ENCODE measurements around the gene USP21. TPM values are rescaled to one million over a fixed set of nuclear protein-coding genes. Genes with fewer than 3 reads are reported as not detected.
A peak's percentile ranks its signal among the peaks of the same experiment; 100 is the strongest.
"Not testable (repeated sequence)": the region's sequence is repeated elsewhere in the genome, so short reads cannot be mapped to it uniquely, and the experiment has no call there.

The USP21 gene
- total and polyA plus RNA-seq, 3 donors from 2014 or later, result 45.6 to 51.2 (median 49.5) TPM

- no peak for DNase-seq
- H3K4me1 ChIP-seq, result peaks cover 38% of the 10 kb centered on the region
- no peaks in the 10 kb centered on the region for H3K27me3 ChIP-seq
- no peaks in the 10 kb centered on the region for H3K36me3 ChIP-seq (ENCODE audit: low read depth, missing control alignments)
- intact Hi-C loops (cut with DNase I; ENCODE audit: low total_unique reads), result no loop called here
- no peak overlapping the region for H3K27ac ChIP-seq
- H3K4me3 ChIP-seq, result no peak overlapping the region
- no peaks in the 10 kb centered on the region for H3K9me3 ChIP-seq
- TF ChIP-seq CTCF (IDR thresholded peaks at IDR 0.05) (no peak), POLR2A (IDR thresholded peaks at IDR 0.05) (no peak)
- WGBS, 2 donors, result 84 to 86% methylated on average over 2 of the region's 2 CpGs
These were observed 44.7 kb upstream of the USP21 start for GRCh38 chr1:161114556-161114955.

GRCh38 chr1:161115132-161115711 lies 44.1 kb upstream of the USP21 start:
- intact Hi-C loops (cut with DNase I; ENCODE audit: low total_unique reads), result no loop called here
- H3K27me3 ChIP-seq, result no peaks in the 10 kb centered on the region
- H3K4me1 ChIP-seq, result peaks cover 41% of the 10 kb centered on the region
- 92 to 95% methylated on average over 12 of the region's 12 CpGs for WGBS, 2 donors
- no peak for DNase-seq
- H3K4me3 ChIP-seq, result no peak overlapping the region
- no peak overlapping the region for H3K27ac ChIP-seq
- no peaks in the 10 kb centered on the region for H3K9me3 ChIP-seq
- H3K36me3 ChIP-seq (ENCODE audit: low read depth, missing control alignments), result no peaks in the 10 kb centered on the region
- no peak for TF ChIP-seq POLR2A (IDR thresholded peaks at IDR 0.05)

GRCh38 chr1:161115961-161116360 lies 43.3 kb upstream of the USP21 start:
- H3K4me3 ChIP-seq; H3K27me3 ChIP-seq; intact Hi-C loops (cut with DNase I; ENCODE audit: low total_unique reads); DNase-seq; H3K9me3 ChIP-seq; H3K36me3 ChIP-seq (ENCODE audit: low read depth, missing control alignments); H3K27ac ChIP-seq: not testable (repeated sequence)
- H3K4me1 ChIP-seq, result peaks cover 41% of the 10 kb centered on the region
- WGBS, 2 donors, result 81 to 83% methylated on average over 6 of the region's 6 CpGs

- no peaks in the 10 kb centered on the region for H3K27me3 ChIP-seq
- 0% methylated on average over 20 to 58 of the region's 58 CpGs for WGBS, 2 donors
- H3K27ac ChIP-seq, result peak within 1 kb of the TSS; percentile 91 to 92
- intact Hi-C loops (cut with DNase I; ENCODE audit: low total_unique reads), result no loop called here
- no peaks in the 10 kb centered on the region for H3K9me3 ChIP-seq
- H3K4me3 ChIP-seq, result peak within 1 kb of the TSS; percentile 93
- TF ChIP-seq CTCF (IDR thresholded peaks at IDR 0.05), result no peak
- TF ChIP-seq POLR2A (IDR thresholded peaks at IDR 0.05), result no peak
- H3K4me1 ChIP-seq, result peaks cover 28% of the 10 kb centered on the region
- H3K36me3 ChIP-seq (ENCODE audit: low read depth, missing control alignments), result no peaks in the 10 kb centered on the region
- peak; percentile 92 for DNase-seq
These were observed 41.3 kb upstream of the USP21 start, which contains the start of the genes NIT1 and PFDN2 for GRCh38 chr1:161117759-161118581. TSS of gene NIT1 (plus strand) at chr1:161118105. CDS start at chr1:161118177, 72 bp downstream. TSS of gene PFDN2 (minus strand) at chr1:161118037. CDS start at chr1:161118026, 11 bp downstream.

- TF ChIP-seq POLR2A (IDR thresholded peaks at IDR 0.05) (no peak), CTCF (IDR thresholded peaks at IDR 0.05) (peak in 2 of 3 experiments; percentile 29 to 30)
- Histone ChIP-seq H3K4me3 (no peak overlapping the region), H3K4me1 (peaks cover 28% of the 10 kb centered on the region), H3K27ac (peak overlapping the region; percentile 0 to 92), H3K27me3 (no peaks in the 10 kb centered on the region), H3K9me3 (no peaks in the 10 kb centered on the region), H3K36me3 (ENCODE audit: low read depth, missing control alignments) (no peaks in the 10 kb centered on the region)
- 27% methylated on average over 8 to 10 of the region's 10 CpGs for WGBS, 2 donors
- no peak for DNase-seq
- intact Hi-C loops (cut with DNase I; ENCODE audit: low total_unique reads), result no loop called here
These were observed 40.0 kb upstream of the USP21 start for GRCh38 chr1:161119092-161119903.
